ENCODE results near the gene TTC21B.

DNA sequence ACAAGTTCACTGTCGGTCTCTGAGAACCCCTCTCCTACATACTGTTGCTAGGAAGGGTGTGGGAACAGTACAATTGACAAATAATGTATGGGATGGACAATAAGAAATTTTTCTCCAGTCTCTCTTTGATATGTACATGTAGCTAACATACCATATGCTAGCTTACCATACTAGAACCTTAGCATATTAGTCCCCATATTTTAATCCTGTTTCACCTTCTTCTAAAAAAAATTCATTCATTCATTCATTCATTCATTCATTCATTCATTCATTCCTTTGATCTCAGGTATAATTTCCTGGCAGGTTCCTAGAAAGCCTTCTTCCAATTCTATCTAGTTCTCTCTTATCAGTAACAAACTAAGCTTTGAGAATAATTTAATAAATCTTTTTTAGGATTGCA lies 62.2 kb downstream of the TTC21B start:
- TF ChIP-seq CTCF (IDR thresholded peaks at IDR 0.05; ENCODE audit: insufficient read depth, low read depth, low read length) (no peak), EZH2 (IDR thresholded peaks at IDR 0.05; ENCODE audit: insufficient read depth, low read length) (no peak)

All from astrocyte (in vitro differentiated cells and primary cell).